Measurements from ENCODE around the gene FXYD1.

DNA sequence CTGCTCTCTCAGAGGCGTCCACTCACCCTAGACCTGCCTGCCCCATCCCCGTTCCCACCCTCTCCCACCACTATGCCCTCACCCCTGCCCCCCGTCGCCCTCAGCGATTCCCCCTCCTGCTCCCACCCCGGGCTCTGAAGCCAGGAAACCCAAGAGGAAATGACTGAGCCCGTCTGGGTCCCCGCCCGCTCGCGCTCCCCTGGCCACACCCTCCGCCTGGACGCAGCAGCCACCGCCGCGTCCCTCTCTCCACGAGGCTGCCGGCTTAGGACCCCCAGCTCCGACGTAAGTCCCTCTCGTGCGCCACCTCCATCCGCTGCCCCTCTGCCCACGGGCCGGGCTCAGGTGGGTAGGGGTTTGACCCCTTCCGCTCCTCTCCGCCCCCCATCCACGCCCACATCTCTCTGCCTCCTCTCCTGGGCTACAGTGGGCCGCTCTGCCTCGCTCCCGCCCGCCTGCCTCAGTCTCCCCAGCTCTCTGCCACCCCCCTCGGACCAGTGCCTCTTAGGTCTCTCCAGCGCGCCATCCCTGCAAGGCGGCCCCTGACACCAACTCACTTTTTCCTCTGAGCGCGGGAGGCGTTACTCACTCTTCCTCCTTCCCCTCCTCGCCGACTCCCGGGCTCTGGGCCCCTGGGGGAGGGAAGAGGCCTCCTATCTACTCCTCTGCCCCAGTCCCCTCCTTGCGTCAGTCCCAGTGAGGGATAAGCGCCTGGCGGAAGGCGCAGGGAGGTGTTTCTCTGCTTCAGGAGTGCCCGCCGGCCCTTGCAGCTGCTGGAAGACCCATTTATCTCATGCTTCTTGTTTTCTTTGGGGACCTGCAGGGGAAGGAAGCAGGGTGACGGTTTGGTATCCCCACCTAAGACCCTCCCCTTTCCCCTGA, 16.1 kb downstream of the FXYD1 start, which contains the start of gene FXYD5:
- TF ChIP-seq EP300 (IDR thresholded peaks at IDR 0.05; ENCODE audit: borderline replicate concordance): no peak
- no peak for TF ChIP-seq EGR1 (IDR thresholded peaks at IDR 0.05)
- TF ChIP-seq CEBPB (IDR thresholded peaks at IDR 0.05): no peak
- TF ChIP-seq, protein P1, sequence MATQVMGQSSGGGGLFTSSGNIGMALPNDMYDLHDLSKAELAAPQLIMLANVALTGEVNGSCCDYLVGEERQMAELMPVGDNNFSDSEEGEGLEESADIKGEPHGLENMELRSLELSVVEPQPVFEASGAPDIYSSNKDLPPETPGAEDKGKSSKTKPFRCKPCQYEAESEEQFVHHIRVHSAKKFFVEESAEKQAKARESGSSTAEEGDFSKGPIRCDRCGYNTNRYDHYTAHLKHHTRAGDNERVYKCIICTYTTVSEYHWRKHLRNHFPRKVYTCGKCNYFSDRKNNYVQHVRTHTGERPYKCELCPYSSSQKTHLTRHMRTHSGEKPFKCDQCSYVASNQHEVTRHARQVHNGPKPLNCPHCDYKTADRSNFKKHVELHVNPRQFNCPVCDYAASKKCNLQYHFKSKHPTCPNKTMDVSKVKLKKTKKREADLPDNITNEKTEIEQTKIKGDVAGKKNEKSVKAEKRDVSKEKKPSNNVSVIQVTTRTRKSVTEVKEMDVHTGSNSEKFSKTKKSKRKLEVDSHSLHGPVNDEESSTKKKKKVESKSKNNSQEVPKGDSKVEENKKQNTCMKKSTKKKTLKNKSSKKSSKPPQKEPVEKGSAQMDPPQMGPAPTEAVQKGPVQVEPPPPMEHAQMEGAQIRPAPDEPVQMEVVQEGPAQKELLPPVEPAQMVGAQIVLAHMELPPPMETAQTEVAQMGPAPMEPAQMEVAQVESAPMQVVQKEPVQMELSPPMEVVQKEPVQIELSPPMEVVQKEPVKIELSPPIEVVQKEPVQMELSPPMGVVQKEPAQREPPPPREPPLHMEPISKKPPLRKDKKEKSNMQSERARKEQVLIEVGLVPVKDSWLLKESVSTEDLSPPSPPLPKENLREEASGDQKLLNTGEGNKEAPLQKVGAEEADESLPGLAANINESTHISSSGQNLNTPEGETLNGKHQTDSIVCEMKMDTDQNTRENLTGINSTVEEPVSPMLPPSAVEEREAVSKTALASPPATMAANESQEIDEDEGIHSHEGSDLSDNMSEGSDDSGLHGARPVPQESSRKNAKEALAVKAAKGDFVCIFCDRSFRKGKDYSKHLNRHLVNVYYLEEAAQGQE (IDR thresholded peaks at IDR 0.05; ENCODE audit: low read depth): no peak
- no peak; the same call in 1 of the 2 replicates for TF ChIP-seq TAF1 (IDR thresholded peaks at IDR 0.05; ENCODE audit: low read depth)
- no peak for TF ChIP-seq TCF12 (IDR thresholded peaks at IDR 0.05; ENCODE audit: low read depth)
- no peak for TF ChIP-seq TEAD4 (IDR thresholded peaks at IDR 0.05)
- TF ChIP-seq, protein P2, sequence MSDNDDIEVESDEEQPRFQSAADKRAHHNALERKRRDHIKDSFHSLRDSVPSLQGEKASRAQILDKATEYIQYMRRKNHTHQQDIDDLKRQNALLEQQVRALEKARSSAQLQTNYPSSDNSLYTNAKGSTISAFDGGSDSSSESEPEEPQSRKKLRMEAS (IDR thresholded peaks at IDR 0.05): no peak
